HepG2 (cell line): ENCODE data around the gene GPN1. TPM values are rescaled to one million over a fixed set of nuclear protein-coding genes. Genes with fewer than 3 reads are reported as not detected.

Source experiments
- CERS6 ChIP-seq: sonication (generic); formaldehyde crosslinking; IDR thresholded peaks from 2 replicates; pipeline ENCODE4 v1.5.0; 2020; ENCODE audit warnings: missing genetic modification reagents
- CTCF ChIP-seq: sonication (generic); formaldehyde crosslinking; IDR thresholded peaks from 2 replicates; pipeline ENCODE4 v1.5.0; 2020; ENCODE audit warnings: mild to moderate bottlenecking, missing genetic modification reagents, moderate library complexity
- FOXK1 ChIP-seq: sonication (generic); formaldehyde crosslinking; IDR thresholded peaks from 2 replicates; pipeline ENCODE4 v1.4.0; 2020; ENCODE audit warnings: low read depth, missing genetic modification reagents, borderline replicate concordance
- GTF3A ChIP-seq: sonication (generic); formaldehyde crosslinking; conservative IDR thresholded peaks from 2 replicates; pipeline ENCODE4 v1.4.0; 2020; ENCODE audit warnings: mild to moderate bottlenecking, missing genetic modification reagents
- HOXA5 ChIP-seq: sonication (generic); formaldehyde crosslinking; IDR thresholded peaks from 2 replicates; pipeline ENCODE4 v1.4.0; 2020; ENCODE audit warnings: missing genetic modification reagents
- KMT2B ChIP-seq: IDR thresholded peaks from 2 replicates; pipeline ENCODE4 v1.6.1; 2016; ENCODE audit warnings: missing genetic modification reagents, missing compliant biosample characterization
- NR2F2 ChIP-seq: IDR thresholded peaks from 2 replicates; pipeline ENCODE4 v1.6.1; 2012; ENCODE audit warnings: low read depth, inconsistent platforms, borderline replicate concordance
- RARG ChIP-seq: sonication (generic); formaldehyde crosslinking; IDR thresholded peaks from 2 replicates; pipeline ENCODE4 v1.4.0; 2020; ENCODE audit warnings: low read depth, mild to moderate bottlenecking, missing genetic modification reagents
- SOX13 ChIP-seq, 3 experiments: fragments of 450-650 bp in 1 of 3; sonication (generic) in 1 of 3; formaldehyde crosslinking in 1 of 3; IDR thresholded peaks in 2 of 3; conservative IDR thresholded peaks in 1 of 3; 2 replicates each; pipeline versions ENCODE4 v1.5.0 to v1.6.1; 2016 to 2020; ENCODE audit warnings: antibody characterized with exemption in 1 of 3, mild to moderate bottlenecking in 1 of 3, missing compliant biosample characterization in 1 of 3, missing genetic modification reagents in 1 of 3, moderate library complexity in 1 of 3
- STAT5B ChIP-seq: sonication (generic); formaldehyde crosslinking; IDR thresholded peaks from 2 replicates; pipeline ENCODE4 v1.4.0; 2020; ENCODE audit warnings: missing genetic modification reagents
- ZBTB33 ChIP-seq: sonication (generic); formaldehyde crosslinking; IDR thresholded peaks from 2 replicates; pipeline ENCODE4 v1.4.0; 2020; ENCODE audit warnings: missing genetic modification reagents
- ZKSCAN8 ChIP-seq: IDR thresholded peaks from 2 replicates; pipeline ENCODE4 v1.6.1; 2016; ENCODE audit warnings: borderline replicate concordance, missing genetic modification reagents, missing compliant biosample characterization
- ZNF232 ChIP-seq: sonication (generic); formaldehyde crosslinking; IDR thresholded peaks from 2 replicates; pipeline ENCODE4 v1.4.0; 2020; ENCODE audit warnings: missing genetic modification reagents, borderline replicate concordance
- ZNF597 ChIP-seq: sonication (generic); formaldehyde crosslinking; IDR thresholded peaks from 2 replicates; pipeline ENCODE4 v1.5.0; 2020; ENCODE audit warnings: missing genetic modification reagents
- ZNF629 ChIP-seq: sonication (generic); formaldehyde crosslinking; conservative IDR thresholded peaks from 2 replicates; pipeline ENCODE4 v1.5.0; 2020; ENCODE audit warnings: missing genetic modification reagents
- ZNF639 ChIP-seq: conservative IDR thresholded peaks from 2 replicates; pipeline ENCODE4 v1.6.1; 2018; ENCODE audit warnings: missing genetic modification reagents
- ZNF710 ChIP-seq: sonication (generic); formaldehyde crosslinking; IDR thresholded peaks from 2 replicates; pipeline ENCODE4 v1.5.0; 2020; ENCODE audit warnings: mild to moderate bottlenecking, missing genetic modification reagents, borderline replicate concordance
- ZNF782 ChIP-seq: sonication (generic); formaldehyde crosslinking; IDR thresholded peaks from 2 replicates; pipeline ENCODE4 v1.4.0; 2020; ENCODE audit warnings: missing genetic modification reagents, mild to moderate bottlenecking, borderline replicate concordance
- polyA plus RNA-seq, 8 experiments: library from polyadenylated mRNA; depleted of rRNA in 3 of 8; stranded (reverse) in 7 of 8; unstranded in 1 of 8; fragments of >200 nt; fragmentation: Illumina TruSeq in 4 of 8; extraction: Trizol in 4 of 8; gene quantifications; 2 replicates each; pipeline versions ENCODE4 v1.2.1 to v1.2.3, GENCODE V29; 2011 to 2016; ENCODE audit warnings: low read depth in 4 of 8, missing spikeins in 1 of 8, mixed read lengths in 1 of 8; ENCODE audit not compliant: insufficient read depth in 1 of 8
- total RNA-seq, 5 experiments: library from RNA; depleted of rRNA; stranded (reverse); fragments of >200 nt; fragmentation: Illumina TruSeq; extraction: Trizol; gene quantifications; 2 replicates each; pipeline ENCODE4 v1.2.3, GENCODE V29; 2016; ENCODE audit warnings: low read depth in 1 of 5

GPN1 gene
- total and polyA plus RNA-seq, 2 of the 13 experiments (the other 11 are each of a cell fraction or from before 2014, with no cell fraction given), result 54.5 to 62.7 TPM

- TF ChIP-seq SOX13 (IDR thresholded peaks at IDR 0.05) (no peak), SOX13 (CRISPR knock-in tag; conservative IDR thresholded peaks at IDR 0.05 in 1 of 2, IDR thresholded peaks at IDR 0.05 in 1 of 2) (0 out of 4 replicates have a peak, but pooled peaks of 1 of the 2 experiments have one; percentile 27), CTCF (CRISPR knock-in tag) (peak; percentile 97), RARG (CRISPR knock-in tag) (0 out of 2 replicates have a peak, but pooled peaks have one; percentile 54), ZNF710 (CRISPR knock-in tag) (no peak), NR2F2 (peak; percentile 34; the same call in 1 of the 2 replicates), ZNF597 (CRISPR knock-in tag) (no peak), ZNF232 (CRISPR knock-in tag) (no peak; the same call in 1 of the 2 replicates), ZNF639 (CRISPR knock-in tag) (no peak), CERS6 (no peak), FOXK1 (CRISPR knock-in tag) (peak; percentile 65; the same call in 1 of the 2 replicates), KMT2B (peak; percentile 67; the same call in 1 of the 2 replicates), ZKSCAN8 (CRISPR knock-in tag) (no peak), ZBTB33 (CRISPR knock-in tag) (peak; percentile 30; the same call in 1 of the 2 replicates), HOXA5 (CRISPR knock-in tag) (peak; percentile 82), ZNF782 (CRISPR knock-in tag) (peak; percentile 64; the same call in 1 of the 2 replicates), ZNF629 (no peak), GTF3A (CRISPR knock-in tag) (no peak), STAT5B (CRISPR knock-in tag) (no peak)
These were observed 54.7 kb downstream of the GPN1 start (continued) for GRCh38 chr2:27683390-27684071.
